Smooth muscle cell (in vitro differentiated cells): Measurements from ENCODE around the gene CASZ1. TPM values are rescaled to one million over a fixed set of nuclear protein-coding genes. Genes with fewer than 3 reads are reported as not detected.

Experiments
- DNase-seq: peaks from one replicate; lab custom pipeline; 2025; ENCODE audit not compliant: unreplicated experiment; lab: John Stamatoyannopoulos, UW
- H2AFZ ChIP-seq: fragments of 200-600 bp; sonication (generic); 2 replicates; pipeline ENCODE4 v1.6.0; 2016; ENCODE audit warnings: antibody characterized with exemption, low read depth, mild to moderate bottlenecking
- H3F3A ChIP-seq: fragments of 200-600 bp; sonication (generic); 2 replicates; pipeline ENCODE4 v1.6.0; 2017; ENCODE audit warnings: antibody characterized with exemption, low read depth
- H3K27ac ChIP-seq: fragments of 200-600 bp; sonication (generic); 2 replicates; pipeline ENCODE4 v1.5.1; 2016; ENCODE audit warnings: low read depth, mild to moderate bottlenecking
- H3K27me3 ChIP-seq: fragments of 200-600 bp; sonication (generic); 2 replicates; pipeline ENCODE4 v1.6.1; 2016; ENCODE audit warnings: low read depth, mild to moderate bottlenecking
- H3K36me3 ChIP-seq: fragments of 200-600 bp; sonication (generic); 2 replicates; pipeline ENCODE4 v1.5.1; 2016; ENCODE audit warnings: low read depth
- H3K4me1 ChIP-seq: fragments of 200-600 bp; sonication (generic); 2 replicates; pipeline ENCODE4 v1.5.1; 2016; ENCODE audit warnings: low read depth
- H3K4me2 ChIP-seq: fragments of 200-600 bp; sonication (generic); 2 replicates; pipeline ENCODE4 v1.6.0; 2016; ENCODE audit warnings: mild to moderate bottlenecking
- H3K4me3 ChIP-seq: fragments of 200-600 bp; sonication (generic); 2 replicates; pipeline ENCODE4 v1.5.1; 2016; ENCODE audit warnings: mild to moderate bottlenecking
- H3K79me2 ChIP-seq: fragments of 200-600 bp; sonication (generic); 2 replicates; pipeline ENCODE4 v1.6.0; 2016; ENCODE audit warnings: low read depth, mild to moderate bottlenecking
- H3K9ac ChIP-seq: fragments of 200-600 bp; sonication (generic); 2 replicates; pipeline ENCODE4 v1.6.0; 2016; ENCODE audit warnings: low read depth
- H3K9me3 ChIP-seq: fragments of 200-600 bp; sonication (generic); replicated peaks from 2 replicates; pipeline ENCODE4 v1.5.1; 2016; ENCODE audit warnings: low read depth
- H4K20me1 ChIP-seq: fragments of 200-600 bp; sonication (generic); 2 replicates; pipeline ENCODE4 v1.6.0; 2016; ENCODE audit warnings: low read depth
- WGBS: methylation state at CpG from one replicate; pipeline ENCODE4 v1.1.7; 2016; ENCODE audit warnings: low lambda C conversion rate; 5-methylcytosine and 5-hydroxymethylcytosine counted together
- polyA plus RNA-seq: library from polyadenylated mRNA; unstranded; fragments of >200 nt; fragmentation: Nextera tagmentation; extraction: Ambion mirVana; gene quantifications from 2 replicates; pipeline ENCODE4 v1.2.1, GENCODE V29; 2016
- total RNA-seq: library from RNA; depleted of rRNA; stranded (reverse); fragments of >200 nt; gene quantifications from 2 replicates; pipeline ENCODE4 v1.2.3, GENCODE V29; 2014
- TF ChIP-seq, protein P1 (sequence below): fragments of 200-600 bp; sonication (generic); IDR thresholded peaks from 2 replicates; pipeline ENCODE4 v1.5.1; 2017; ENCODE audit warnings: borderline replicate concordance, mild to moderate bottlenecking, antibody characterized with exemption; ENCODE audit not compliant: insufficient read depth, poor library complexity, severe bottlenecking

CASZ1 gene
- total and polyA plus RNA-seq, 2 experiments from 2014 or later, result 0.70 to 1.9 TPM

GRCh38 chr1:10593750-10594149, 202.7 kb downstream of the CASZ1 start:
- H2AFZ ChIP-seq, result no peak overlapping the region
- no peak overlapping the region for H3K9ac ChIP-seq
- H4K20me1 ChIP-seq, result peaks cover 50% of the 10 kb centered on the region
- H3K36me3 ChIP-seq, result no peaks in the 10 kb centered on the region
- H3K4me2 ChIP-seq, result no peak overlapping the region
- no peaks in the 10 kb centered on the region for H3K27me3 ChIP-seq
- no peak overlapping the region for H3K27ac ChIP-seq
- no peak for DNase-seq
- H3K9me3 ChIP-seq, result no peaks in the 10 kb centered on the region
- no peaks in the 10 kb centered on the region for H3K79me2 ChIP-seq
- WGBS, result 94% methylated on average over 11 of the region's 11 CpGs
- TF ChIP-seq, protein P1, sequence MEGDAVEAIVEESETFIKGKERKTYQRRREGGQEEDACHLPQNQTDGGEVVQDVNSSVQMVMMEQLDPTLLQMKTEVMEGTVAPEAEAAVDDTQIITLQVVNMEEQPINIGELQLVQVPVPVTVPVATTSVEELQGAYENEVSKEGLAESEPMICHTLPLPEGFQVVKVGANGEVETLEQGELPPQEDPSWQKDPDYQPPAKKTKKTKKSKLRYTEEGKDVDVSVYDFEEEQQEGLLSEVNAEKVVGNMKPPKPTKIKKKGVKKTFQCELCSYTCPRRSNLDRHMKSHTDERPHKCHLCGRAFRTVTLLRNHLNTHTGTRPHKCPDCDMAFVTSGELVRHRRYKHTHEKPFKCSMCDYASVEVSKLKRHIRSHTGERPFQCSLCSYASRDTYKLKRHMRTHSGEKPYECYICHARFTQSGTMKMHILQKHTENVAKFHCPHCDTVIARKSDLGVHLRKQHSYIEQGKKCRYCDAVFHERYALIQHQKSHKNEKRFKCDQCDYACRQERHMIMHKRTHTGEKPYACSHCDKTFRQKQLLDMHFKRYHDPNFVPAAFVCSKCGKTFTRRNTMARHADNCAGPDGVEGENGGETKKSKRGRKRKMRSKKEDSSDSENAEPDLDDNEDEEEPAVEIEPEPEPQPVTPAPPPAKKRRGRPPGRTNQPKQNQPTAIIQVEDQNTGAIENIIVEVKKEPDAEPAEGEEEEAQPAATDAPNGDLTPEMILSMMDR, result no peak
- H3K4me3 ChIP-seq, result no peak overlapping the region
- no peaks in the 10 kb centered on the region for H3K4me1 ChIP-seq
- no peaks in the 10 kb centered on the region for H3F3A ChIP-seq

DNA sequence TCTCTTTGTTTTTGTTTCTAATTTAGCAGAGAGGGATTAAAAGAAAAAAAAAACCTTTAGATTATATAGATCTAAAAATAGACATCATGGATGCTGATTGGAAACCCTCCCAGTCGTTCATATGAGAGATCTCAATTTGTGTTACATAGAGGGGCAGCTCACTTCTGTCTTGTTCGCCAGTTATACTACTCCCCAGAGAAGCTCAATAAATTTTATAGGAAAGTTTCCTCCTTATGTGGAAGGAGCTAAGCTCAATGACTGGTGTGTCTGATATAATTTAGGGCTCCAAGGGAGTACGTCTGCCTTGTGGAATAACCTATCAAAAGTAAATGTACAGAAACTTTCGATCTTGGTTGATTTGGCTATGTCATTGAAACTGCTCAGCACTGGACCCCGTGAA, 204.1 kb downstream of the CASZ1 start:
- H3K4me2 ChIP-seq, result no peak overlapping the region
- H3K27ac ChIP-seq, result no peak overlapping the region
- H3K9ac ChIP-seq, result no peak overlapping the region
- H3F3A ChIP-seq, result no peaks in the 10 kb centered on the region
- no peak for DNase-seq
- H3K36me3 ChIP-seq, result no peaks in the 10 kb centered on the region
- H3K4me3 ChIP-seq, result no peak overlapping the region
- no peaks in the 10 kb centered on the region for H3K79me2 ChIP-seq
- WGBS, result 74% methylated on average over 5 of the region's 5 CpGs
- H2AFZ ChIP-seq, result no peak overlapping the region
- no peaks in the 10 kb centered on the region for H3K27me3 ChIP-seq
- no peaks in the 10 kb centered on the region for H3K4me1 ChIP-seq
- H3K9me3 ChIP-seq, result no peaks in the 10 kb centered on the region
- H4K20me1 ChIP-seq, result peaks cover 50% of the 10 kb centered on the region
- TF ChIP-seq, protein P1, result no peak

DNA sequence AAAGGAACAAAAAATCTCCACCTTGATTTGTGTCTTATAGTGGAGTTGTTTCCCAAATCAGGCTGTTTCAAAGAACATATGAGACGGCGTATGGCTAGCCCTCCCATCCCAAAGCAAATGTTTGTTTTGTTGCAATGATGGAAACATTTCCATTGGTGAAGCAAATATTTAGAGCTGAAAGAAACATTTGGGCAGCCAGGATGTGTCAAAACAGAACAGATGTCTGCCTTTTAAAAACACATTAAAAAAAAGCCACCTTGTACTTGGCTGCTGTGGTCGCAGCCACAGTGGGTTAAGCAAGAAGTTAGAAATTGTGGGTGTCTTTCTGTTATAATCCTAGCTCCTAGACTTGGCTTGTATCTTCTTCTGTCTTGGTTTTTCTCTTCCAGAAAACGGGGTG, 205.4 kb downstream of the CASZ1 start:
- no peaks in the 10 kb centered on the region for H3K79me2 ChIP-seq
- no peaks in the 10 kb centered on the region for H3K27me3 ChIP-seq
- H3K9ac ChIP-seq, result no peak overlapping the region
- H2AFZ ChIP-seq, result no peak overlapping the region
- 68% methylated on average over 4 of the region's 4 CpGs for WGBS
- TF ChIP-seq, protein P1, result no peak
- no peaks in the 10 kb centered on the region for H3K36me3 ChIP-seq
- no peaks in the 10 kb centered on the region for H3F3A ChIP-seq
- no peak overlapping the region for H3K4me2 ChIP-seq
- H3K9me3 ChIP-seq, result no peaks in the 10 kb centered on the region
- peaks cover 41% of the 10 kb centered on the region for H4K20me1 ChIP-seq
- H3K4me3 ChIP-seq, result no peak overlapping the region
- H3K4me1 ChIP-seq, result no peaks in the 10 kb centered on the region
- no peak for DNase-seq
- no peak overlapping the region for H3K27ac ChIP-seq

DNA sequence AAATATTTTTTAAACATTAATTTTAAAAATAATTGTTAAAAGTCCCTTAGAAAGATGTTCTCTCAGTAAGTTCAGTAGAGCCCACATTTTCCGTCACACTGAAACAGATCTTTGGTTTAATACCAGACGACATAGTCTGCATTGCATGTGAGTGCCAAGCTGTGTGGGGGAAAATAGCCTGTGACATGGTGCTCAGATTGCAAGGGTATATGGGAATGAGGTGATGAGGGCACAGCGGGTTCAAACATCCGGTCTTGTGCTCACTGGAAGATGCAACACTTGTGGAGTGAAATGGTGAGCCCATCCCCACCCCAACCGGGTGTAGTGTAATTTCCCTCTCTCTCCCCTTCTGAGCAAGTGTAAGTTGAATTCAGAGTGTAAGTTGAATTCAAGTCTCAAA, 207.4 kb downstream of the CASZ1 start:
- Histone ChIP-seq H2AFZ (no peak overlapping the region), H3K4me2 (no peak overlapping the region), H3K4me3 (no peak overlapping the region), H3K27me3 (no peaks in the 10 kb centered on the region), H3F3A (no peaks in the 10 kb centered on the region), H3K4me1 (no peaks in the 10 kb centered on the region), H3K9me3 (no peaks in the 10 kb centered on the region), H3K36me3 (no peaks in the 10 kb centered on the region), H3K27ac (no peak overlapping the region), H3K9ac (no peak overlapping the region), H3K79me2 (no peaks in the 10 kb centered on the region), H4K20me1 (peaks cover 23% of the 10 kb centered on the region)
- no peak for DNase-seq
- WGBS, result 97% methylated on average over 5 of the region's 5 CpGs
- TF ChIP-seq, protein P1, result no peak
